Measurements from ENCODE around the gene MRPS12.

DNA sequence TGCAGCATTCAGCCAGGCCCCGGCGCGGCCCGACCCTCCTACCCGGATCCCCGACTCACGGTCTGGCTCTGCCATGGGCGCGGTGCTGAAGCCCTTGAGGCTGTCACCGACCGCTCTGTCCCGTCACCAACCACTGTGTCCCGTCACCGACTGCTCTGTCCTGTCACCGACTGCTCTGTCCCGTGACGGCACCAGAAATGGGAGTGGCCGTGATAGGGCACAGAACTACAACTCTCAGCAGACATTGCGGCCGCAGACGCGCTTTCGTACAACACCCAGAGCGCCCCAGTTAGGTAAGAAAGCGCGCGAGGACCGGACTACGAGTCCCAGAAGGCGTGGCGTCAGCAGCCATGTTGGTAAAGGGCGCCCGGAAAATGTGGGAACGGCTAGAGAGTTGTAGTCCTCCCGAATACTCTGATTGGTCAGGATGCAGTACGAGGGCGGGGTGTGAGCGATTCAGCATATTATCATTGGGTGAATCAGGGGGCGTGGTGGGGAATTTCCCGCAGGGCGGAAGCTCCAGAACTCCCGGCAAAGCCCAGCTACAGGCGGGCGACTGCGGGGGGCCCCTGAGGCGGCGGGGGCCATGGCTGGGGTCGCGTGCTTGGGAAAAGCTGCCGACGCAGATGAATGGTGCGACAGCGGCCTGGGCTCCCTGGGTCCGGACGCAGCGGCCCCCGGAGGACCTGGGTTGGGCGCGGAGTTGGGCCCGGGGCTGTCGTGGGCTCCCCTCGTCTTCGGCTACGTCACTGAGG, 31.1 kb upstream of the MRPS12 start, which contains the start of the genes NFKBIB and SIRT2:
- TF ChIP-seq, protein P1, sequence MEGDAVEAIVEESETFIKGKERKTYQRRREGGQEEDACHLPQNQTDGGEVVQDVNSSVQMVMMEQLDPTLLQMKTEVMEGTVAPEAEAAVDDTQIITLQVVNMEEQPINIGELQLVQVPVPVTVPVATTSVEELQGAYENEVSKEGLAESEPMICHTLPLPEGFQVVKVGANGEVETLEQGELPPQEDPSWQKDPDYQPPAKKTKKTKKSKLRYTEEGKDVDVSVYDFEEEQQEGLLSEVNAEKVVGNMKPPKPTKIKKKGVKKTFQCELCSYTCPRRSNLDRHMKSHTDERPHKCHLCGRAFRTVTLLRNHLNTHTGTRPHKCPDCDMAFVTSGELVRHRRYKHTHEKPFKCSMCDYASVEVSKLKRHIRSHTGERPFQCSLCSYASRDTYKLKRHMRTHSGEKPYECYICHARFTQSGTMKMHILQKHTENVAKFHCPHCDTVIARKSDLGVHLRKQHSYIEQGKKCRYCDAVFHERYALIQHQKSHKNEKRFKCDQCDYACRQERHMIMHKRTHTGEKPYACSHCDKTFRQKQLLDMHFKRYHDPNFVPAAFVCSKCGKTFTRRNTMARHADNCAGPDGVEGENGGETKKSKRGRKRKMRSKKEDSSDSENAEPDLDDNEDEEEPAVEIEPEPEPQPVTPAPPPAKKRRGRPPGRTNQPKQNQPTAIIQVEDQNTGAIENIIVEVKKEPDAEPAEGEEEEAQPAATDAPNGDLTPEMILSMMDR (IDR thresholded peaks at IDR 0.05; ENCODE audit: low read depth, low read length): no peak
- TF ChIP-seq MYC (IDR thresholded peaks at IDR 0.05; ENCODE audit: low read depth, low read length) (no peak), POLR2A (IDR thresholded peaks at IDR 0.05; ENCODE audit: extremely low read depth, insufficient read length) (no peak)
- TF ChIP-seq, protein P2, sequence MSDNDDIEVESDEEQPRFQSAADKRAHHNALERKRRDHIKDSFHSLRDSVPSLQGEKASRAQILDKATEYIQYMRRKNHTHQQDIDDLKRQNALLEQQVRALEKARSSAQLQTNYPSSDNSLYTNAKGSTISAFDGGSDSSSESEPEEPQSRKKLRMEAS (IDR thresholded peaks at IDR 0.05; ENCODE audit: low read depth, low read length): no peak; the same call in 1 of the 2 replicates

Measured in NB4 (cell line).